GM12872 (cell line): ENCODE results near the gene BCR.

ENCODE experiments used
- TF ChIP-seq, protein P1 (sequence below): IDR thresholded peaks from 3 replicates; pipeline ENCODE4 v1.5.1; 2011; ENCODE audit warnings: low read depth, mild to moderate bottlenecking, low read length, moderate library complexity; ENCODE audit not compliant: insufficient read depth

The BCR gene

DNA sequence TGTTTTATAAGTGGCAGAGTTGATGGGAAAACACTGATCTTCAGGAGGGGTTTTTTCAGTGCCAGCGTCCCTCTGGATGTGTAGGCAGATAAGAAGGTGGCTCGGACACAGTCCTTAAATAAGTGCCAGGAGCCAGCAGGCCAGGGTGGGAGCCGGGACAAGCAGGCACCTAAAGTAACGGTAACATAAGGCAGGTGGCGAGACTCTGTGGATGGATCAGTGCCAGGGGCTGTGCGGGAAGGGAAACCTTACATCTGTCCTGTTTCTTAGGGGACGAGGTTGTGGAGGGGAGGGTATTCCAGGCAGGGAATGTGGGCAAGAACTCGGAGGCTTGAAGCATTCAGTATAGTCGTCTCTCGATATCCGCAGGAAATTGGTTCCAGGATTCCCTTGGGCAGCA, 15.9 kb downstream of the BCR start:
- TF ChIP-seq, protein P1, sequence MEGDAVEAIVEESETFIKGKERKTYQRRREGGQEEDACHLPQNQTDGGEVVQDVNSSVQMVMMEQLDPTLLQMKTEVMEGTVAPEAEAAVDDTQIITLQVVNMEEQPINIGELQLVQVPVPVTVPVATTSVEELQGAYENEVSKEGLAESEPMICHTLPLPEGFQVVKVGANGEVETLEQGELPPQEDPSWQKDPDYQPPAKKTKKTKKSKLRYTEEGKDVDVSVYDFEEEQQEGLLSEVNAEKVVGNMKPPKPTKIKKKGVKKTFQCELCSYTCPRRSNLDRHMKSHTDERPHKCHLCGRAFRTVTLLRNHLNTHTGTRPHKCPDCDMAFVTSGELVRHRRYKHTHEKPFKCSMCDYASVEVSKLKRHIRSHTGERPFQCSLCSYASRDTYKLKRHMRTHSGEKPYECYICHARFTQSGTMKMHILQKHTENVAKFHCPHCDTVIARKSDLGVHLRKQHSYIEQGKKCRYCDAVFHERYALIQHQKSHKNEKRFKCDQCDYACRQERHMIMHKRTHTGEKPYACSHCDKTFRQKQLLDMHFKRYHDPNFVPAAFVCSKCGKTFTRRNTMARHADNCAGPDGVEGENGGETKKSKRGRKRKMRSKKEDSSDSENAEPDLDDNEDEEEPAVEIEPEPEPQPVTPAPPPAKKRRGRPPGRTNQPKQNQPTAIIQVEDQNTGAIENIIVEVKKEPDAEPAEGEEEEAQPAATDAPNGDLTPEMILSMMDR: no peak

DNA sequence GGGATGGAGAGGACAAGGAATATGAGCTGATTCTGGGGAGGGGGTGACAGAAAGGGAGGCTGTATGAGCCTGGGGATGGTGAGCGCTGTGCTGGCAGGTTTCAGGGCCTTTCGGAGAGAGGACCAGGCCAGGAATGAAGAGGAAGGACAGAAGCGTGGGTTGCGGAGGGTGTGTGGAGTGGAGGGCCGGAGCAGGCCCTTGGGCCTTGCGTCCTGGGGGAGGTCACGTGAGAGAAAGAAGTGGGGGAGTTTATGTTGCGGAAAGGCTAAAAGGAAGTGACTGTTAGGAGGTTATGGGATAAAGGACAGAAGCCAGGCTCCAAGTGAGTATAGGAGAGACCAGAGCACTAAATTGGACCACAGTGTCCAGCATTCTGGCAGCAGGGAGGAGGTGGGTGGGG, 17.5 kb downstream of the BCR start:
- TF ChIP-seq, protein P1: no peak

DNA sequence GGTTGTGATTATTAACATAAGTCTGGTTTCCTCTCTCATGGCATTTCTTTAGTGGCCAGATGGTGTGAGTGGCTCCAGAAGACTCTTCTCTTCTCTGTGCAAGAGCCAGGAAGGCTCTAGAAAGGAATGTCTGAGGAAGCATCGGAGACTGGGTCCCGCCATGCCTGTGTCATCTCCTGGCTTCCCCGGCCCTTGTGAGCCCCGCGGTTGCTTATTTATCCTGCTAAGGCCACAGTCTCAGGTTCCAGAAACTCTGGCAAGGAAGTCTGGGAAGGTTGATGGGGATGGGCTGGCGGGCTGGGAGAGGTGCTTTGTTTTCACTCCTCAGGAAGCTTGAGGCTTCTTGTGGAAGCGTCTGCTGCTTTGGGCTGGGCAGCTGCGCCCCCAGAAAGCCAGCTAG, 18.9 kb downstream of the BCR start:
- TF ChIP-seq, protein P1: no peak

DNA sequence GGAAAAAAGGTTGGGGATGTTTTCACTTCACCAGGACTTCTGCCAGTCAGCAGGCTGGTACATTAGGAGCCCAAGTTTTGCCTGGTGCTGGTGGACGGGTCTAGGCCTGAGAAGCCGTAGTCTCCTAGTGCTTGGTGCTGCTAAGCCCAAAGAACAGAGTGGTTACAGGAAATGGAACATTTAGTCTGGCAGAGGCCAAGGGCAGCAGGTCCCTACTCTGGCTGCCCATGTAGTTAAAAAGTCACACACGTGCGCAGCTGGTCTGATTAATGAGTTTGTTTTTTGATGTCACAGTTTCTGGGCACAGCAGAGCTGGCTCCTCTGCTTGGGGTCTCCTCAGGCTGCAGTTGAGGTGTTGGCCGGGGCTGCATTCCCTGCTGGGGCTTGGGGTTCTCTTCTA, 20.6 kb downstream of the BCR start:
- TF ChIP-seq, protein P1: no peak

DNA sequence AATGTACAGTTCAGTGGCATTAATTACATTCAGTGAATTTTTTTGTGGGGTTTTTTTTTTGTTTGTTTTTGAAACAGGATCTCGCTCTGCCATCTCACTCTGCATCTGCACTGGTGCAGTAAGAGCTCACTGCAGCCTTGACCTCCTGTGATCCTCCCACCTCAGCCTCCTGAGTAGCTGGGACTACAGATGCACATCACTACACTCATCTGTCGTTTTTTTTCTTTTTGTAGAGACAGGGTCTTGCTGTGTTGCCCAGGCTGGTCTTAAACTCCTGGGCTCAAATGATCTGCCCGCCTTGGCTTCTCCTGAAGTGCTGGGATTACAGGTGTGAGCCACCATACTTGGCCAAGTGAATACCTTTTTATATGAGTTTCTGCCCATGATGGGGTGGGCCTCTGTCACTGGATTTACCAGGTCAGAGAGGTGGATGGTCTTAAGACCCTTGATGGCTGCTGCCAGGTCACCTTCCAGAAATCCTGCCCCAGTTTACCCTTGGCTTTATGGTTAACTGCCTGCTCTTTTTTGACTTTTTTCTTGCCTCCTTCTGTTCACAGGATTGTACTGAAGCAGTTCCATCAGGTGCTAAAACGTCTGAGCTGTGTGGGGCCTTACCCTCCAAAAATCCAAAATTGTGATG, 22.6 kb downstream of the BCR start:
- TF ChIP-seq, protein P1: no peak

DNA sequence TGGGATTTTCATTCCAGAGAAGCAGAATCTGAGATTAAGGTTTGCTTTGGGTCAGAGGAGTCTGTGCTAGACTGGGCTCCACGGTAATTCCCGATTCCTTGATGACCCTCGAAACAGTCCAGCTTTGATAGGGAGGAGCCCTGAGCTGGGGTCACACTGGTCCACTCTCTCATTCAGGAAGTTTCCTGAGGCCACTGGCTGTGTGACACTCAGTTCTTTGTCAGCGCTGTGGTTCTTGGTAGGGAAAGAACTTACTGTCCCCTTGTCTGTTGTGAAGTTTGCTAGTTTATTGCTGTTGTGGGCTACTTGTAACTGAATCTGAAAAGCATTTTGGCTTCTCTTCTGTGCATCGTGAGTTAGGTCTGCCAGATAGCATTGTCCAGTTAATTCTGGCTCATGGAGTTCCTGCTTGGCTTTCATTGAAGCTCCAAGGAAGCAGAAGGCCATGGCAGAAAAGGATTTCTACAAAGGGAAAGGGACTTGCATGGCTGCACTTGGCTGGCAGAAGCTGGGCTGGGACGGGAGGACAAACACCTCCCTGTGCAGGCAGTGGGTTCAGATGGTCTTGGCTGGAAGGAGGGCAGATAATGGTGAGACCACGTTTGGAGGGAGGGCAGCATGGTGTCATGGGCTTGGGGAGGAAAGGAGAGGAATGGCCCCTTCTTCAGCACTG, 23.3 kb downstream of the BCR start:
- TF ChIP-seq, protein P1: no peak

DNA sequence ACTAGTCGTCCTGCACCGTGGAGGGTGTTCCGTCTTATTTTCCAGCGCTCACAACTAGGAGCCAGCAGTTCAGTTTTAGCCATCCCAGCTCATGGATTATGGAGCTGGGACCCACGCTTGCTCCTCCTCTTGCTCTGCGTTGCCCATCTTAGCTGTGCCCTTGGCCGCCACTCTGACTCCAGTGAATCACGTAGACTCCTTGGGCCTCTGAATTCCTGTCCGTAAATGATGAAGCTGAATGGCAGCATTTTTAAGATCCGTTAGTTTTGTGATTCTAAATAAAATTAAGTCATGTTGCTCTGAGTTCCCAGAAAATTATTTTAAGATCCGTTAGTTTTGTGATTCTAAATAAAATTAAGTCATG, 23.8 kb downstream of the BCR start:
- TF ChIP-seq, protein P1: no peak
